ENCODE data around the gene WASHC3. TPM values are rescaled to one million over a fixed set of nuclear protein-coding genes. Genes with fewer than 3 reads are reported as not detected.

WASHC3 gene
- total RNA-seq, 1 experiment from 2014 or later: 16.6 TPM

- H3K36me3 ChIP-seq (ENCODE audit: insufficient read depth, low read length, poor library complexity, severe bottlenecking): no peaks in the 10 kb centered on the region
- H3K4me3 ChIP-seq (ENCODE audit: low read depth, low read length, poor library complexity, severe bottlenecking): no peak overlapping the region
- ChIA-PET CTCF (no interaction called here), POLR2A (ENCODE audit: low non-redundant PET) (no interaction called here)
- no peak for DNase-seq (ENCODE audit: low spot score)
- no TSS peak for BruUV-seq (replicated peaks)
- no peaks in the 10 kb centered on the region for H3K9me3 ChIP-seq (ENCODE audit: low read depth, low read length, poor library complexity, severe bottlenecking)
- intact Hi-C loops (cut with micrococcal nuclease; ENCODE audit: unreplicated experiment): no loop called here
- peaks cover 5% of the 10 kb centered on the region for H3K27me3 ChIP-seq (replicated peaks; ENCODE audit: insufficient read depth, low read depth, low read length, poor library complexity)
- H3K4me1 ChIP-seq (ENCODE audit: insufficient read depth, low read length, poor library complexity, severe bottlenecking): no peaks in the 10 kb centered on the region
- H3K27ac ChIP-seq (ENCODE audit: low read depth, low read length, poor library complexity, severe bottlenecking): no peak overlapping the region
- no peak for TF ChIP-seq EZH2 (IDR thresholded peaks at IDR 0.05; ENCODE audit: borderline replicate concordance, low read depth, low read length, poor library complexity, severe bottlenecking)
- TF ChIP-seq CTCF (conservative IDR thresholded peaks at IDR 0.05; ENCODE audit: low read depth, low read length): no peak
Measured at GRCh38 chr12:102005256-102005655, 56.5 kb downstream of the WASHC3 start.

GRCh38 chr12:101997102-101997501, 64.7 kb downstream of the WASHC3 start:
- no peaks in the 10 kb centered on the region for H3K4me1 ChIP-seq (ENCODE audit: insufficient read depth, low read length, poor library complexity, severe bottlenecking)
- H3K9me3 ChIP-seq (ENCODE audit: low read depth, low read length, poor library complexity, severe bottlenecking): no peaks in the 10 kb centered on the region
- no peak for TF ChIP-seq CTCF (conservative IDR thresholded peaks at IDR 0.05; ENCODE audit: low read depth, low read length)
- no peak for TF ChIP-seq EZH2 (IDR thresholded peaks at IDR 0.05; ENCODE audit: borderline replicate concordance, low read depth, low read length, poor library complexity, severe bottlenecking)
- intact Hi-C loops (cut with micrococcal nuclease; ENCODE audit: unreplicated experiment): no loop called here
- CTCF ChIA-PET: no interaction called here
- BruUV-seq (replicated peaks): no TSS peak
- no peak for DNase-seq (ENCODE audit: low spot score)
- H3K27me3 ChIP-seq (replicated peaks; ENCODE audit: insufficient read depth, low read depth, low read length, poor library complexity): peaks cover under 1% of the 10 kb centered on the region
- H3K27ac ChIP-seq (ENCODE audit: low read depth, low read length, poor library complexity, severe bottlenecking): no peak overlapping the region
- H3K36me3 ChIP-seq (ENCODE audit: insufficient read depth, low read length, poor library complexity, severe bottlenecking): no peaks in the 10 kb centered on the region
- POLR2A ChIA-PET (ENCODE audit: low non-redundant PET): no interaction called here
- H3K4me3 ChIP-seq (ENCODE audit: low read depth, low read length, poor library complexity, severe bottlenecking): no peak overlapping the region

GRCh38 chr12:101995684-101996083, 66.1 kb downstream of the WASHC3 start:
- intact Hi-C loops (cut with micrococcal nuclease; ENCODE audit: unreplicated experiment): no loop called here
- Histone ChIP-seq H3K36me3 (ENCODE audit: insufficient read depth, low read length, poor library complexity, severe bottlenecking) (no peaks in the 10 kb centered on the region), H3K4me1 (ENCODE audit: insufficient read depth, low read length, poor library complexity, severe bottlenecking) (no peaks in the 10 kb centered on the region), H3K27ac (ENCODE audit: low read depth, low read length, poor library complexity, severe bottlenecking) (no peak overlapping the region), H3K9me3 (ENCODE audit: low read depth, low read length, poor library complexity, severe bottlenecking) (no peaks in the 10 kb centered on the region), H3K27me3 (replicated peaks; ENCODE audit: insufficient read depth, low read depth, low read length, poor library complexity) (peaks cover 3% of the 10 kb centered on the region), H3K4me3 (ENCODE audit: low read depth, low read length, poor library complexity, severe bottlenecking) (no peak overlapping the region)
- ChIA-PET POLR2A (ENCODE audit: low non-redundant PET) (no interaction called here), CTCF (no interaction called here)
- no TSS peak for BruUV-seq (replicated peaks)
- TF ChIP-seq EZH2 (IDR thresholded peaks at IDR 0.05; ENCODE audit: borderline replicate concordance, low read depth, low read length, poor library complexity, severe bottlenecking) (no peak), CTCF (conservative IDR thresholded peaks at IDR 0.05; ENCODE audit: low read depth, low read length) (no peak)
- no peak for DNase-seq (ENCODE audit: low spot score)
